GM12892 (cell line): Measurements from ENCODE around the gene ATP2C1.

Experiments used
- POLR2A ChIP-seq: IDR thresholded peaks from 2 replicates; pipeline ENCODE4 v1.6.1; 2011; ENCODE audit warnings: low read depth, low read length, control low read depth
- TAF1 ChIP-seq: IDR thresholded peaks from 2 replicates; pipeline ENCODE4 v1.6.1; 2011; ENCODE audit warnings: low read depth, mild to moderate bottlenecking, control low read depth, low read length, borderline replicate concordance

DNA sequence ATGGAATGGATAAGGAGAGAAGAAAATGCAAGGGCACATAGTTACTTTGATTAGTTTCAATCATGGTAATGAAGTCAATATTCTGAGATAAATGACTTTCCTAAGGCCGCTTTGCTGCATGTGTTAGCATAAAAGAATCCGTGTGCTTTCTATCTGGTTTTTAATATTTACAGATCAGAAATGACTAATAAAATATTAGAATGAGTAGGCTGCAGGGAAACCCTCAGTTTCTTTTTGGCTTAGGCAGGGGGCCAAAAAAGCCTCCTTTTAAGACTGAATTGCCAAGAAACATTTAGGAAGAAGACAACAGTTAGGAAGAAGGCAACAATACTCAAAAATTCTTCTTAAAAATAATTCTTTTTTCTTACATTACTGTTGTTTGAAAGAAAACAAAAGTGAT lies 144.4 kb downstream of the ATP2C1 start:
- TF ChIP-seq POLR2A (no peak), TAF1 (no peak)
